CD4-positive, alpha-beta T cell treated with Interleukin-4 for 1 hour (primary cell): Measurements from ENCODE around the gene TGFB3.
"Not testable (repeated sequence)": the region's sequence is repeated elsewhere in the genome, so short reads cannot be mapped to it uniquely, and the experiment has no call there.

Experiments
- DNase-seq, 2 donors: peaks; one replicate each; pipeline ENCODE4 v3.0.0-alpha.2; 2020 to 2022

TGFB3 gene

DNA sequence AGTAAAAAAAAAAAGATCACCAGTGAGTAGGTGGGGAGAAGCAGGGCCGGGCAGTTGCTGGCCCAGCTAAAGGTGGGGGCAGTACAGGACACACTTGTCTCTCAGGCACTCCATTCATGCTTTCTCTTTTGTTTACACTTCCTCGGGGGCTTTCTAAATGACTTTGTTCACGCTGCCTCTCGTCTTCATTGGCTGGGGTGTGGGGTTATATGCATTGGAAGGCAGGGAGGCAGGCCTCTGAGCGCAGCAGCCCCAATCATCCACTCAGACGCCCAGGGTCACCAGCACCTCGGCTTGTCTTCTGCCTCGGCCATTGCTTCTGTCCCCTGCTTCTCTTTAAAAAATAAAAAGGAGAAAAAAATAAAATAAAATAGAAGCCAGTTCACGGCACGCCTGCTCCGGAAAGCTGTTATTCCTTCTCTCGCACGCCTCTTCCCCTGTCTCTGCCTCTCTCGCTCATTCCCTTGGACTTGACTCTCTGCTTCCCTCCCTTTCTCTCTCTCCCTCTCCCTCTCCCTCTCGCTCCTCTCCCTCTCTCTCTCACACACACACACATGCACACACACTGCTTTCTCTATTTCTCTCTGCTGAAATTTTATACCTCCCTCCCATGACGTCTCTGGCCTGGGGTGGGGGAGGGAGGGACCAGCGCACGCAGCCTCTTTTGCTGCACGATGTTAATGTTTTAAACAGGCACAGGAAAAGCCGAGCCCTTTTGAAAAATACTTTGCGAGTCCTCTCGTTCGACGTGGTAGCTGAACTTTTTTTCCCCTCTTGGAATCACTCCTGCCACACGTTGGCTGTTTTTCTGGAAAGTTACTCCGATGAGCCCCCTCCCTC, at the start of gene TGFB3:
TSS of gene TGFB3 (minus strand) at position 570 of the 840 bp plus-strand sequence. CDS start 1,102 bp downstream, outside the sequence.
- DNase-seq: peak; percentile 74 to 75

DNA sequence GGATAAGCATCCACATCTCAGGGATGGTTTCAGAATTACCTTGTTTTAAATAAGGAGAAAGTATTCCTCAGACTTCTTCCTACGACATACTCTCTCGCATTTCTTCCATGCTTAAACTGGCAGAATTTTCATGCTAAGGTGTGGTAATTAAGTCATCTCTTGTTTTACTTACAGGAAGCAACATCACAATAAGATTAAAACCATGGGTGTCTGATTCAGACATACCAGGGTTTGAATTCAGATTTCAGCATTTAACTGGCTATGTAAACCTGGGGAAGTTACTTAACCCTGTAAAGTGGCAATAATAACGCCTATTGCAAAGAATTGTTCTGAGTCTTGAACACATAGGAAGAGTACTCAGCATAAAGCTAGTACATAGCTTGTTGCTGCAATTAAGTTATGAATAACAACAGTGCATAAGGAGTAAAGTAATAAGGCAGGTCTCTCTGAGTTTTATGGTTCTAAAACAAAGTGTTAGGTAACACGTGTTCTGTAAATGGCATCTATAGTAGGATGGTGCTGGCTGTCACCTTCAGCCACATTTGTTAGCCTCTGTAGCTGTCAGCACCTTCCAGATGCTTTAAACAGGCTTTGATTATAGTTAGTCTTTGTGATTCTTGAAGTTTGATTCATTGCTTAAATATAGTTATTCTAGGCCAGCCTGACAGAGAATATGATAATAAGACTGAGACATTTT, 42.6 kb upstream of the TGFB3 start:
- DNase-seq: no peak

DNA sequence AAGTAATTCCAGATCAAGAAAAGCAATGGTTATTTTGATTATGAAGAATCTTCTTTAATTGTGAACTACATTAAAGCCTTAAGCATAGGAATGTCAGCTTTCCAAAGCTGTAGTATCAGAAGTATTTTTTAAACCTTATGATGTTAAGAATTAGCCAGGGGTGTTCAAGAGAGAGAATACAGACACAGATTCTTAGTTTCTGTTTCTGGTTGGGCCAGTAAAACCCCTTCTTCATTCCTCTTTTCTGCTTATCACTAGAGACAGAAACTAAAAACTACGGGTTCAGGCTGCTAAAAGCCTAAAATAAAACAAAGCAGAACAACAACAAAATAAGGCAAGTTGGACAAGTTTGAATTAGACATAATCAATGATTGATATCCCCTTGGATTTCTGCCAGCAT, 42.0 kb upstream of the TGFB3 start:
- DNase-seq: no peak

DNA sequence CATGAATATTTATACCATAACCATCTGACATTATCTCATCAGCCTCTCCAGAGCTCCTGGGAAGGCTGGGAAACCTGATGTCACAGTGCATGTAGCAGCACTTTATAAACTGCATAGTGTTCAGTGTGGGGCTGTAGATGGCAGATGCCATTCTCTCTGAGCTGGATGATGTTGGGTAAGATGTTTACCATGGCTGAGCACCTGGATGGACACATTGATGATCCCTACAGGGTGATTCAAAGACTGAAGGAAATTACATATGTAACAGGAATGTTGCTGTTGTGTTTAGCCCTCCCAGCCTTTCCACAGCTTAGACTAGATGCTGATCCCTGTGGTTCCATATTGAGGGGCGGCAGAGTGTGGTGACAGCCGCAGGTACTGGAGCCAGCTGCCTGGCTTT, 41.2 kb upstream of the TGFB3 start:
- DNase-seq: no peak

DNA sequence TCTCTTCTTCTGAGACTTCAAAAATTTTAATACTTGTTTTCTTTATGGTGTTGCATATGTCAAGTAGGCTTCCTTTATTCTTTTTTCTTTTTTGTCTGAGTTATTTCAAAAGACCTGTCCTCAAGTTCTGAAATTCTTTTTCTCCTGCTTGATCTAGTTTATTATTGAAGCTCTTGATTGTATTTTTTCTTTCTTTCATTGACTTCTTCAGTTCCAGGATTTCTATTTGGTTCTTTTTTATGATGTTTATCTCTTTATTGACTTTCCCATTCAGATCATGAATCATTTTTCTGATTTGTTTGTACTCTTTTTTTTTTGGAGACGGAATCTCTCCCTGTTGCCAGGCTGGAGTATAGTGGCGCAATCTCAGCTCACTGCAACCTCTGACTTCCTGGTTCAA, 37.9 kb upstream of the TGFB3 start:
- DNase-seq: no peak

DNA sequence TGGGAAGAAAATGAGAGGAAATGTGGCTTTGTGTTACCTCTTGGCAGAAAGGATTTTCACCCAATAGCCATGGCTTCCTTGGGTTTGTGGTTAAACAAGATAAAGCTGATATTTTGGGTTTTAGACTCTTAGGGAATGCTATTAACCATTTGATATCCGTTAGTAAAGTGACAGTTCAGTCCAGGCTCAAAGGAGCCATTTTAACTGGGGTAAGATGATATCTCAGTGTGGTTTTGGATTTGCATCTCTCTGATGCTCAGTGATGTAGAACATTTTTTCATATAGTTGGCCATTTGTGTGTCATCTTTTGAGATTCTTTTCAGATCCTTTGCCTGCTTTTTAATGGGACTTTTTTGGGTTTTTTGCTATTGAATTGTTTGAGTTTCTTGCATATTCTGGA, 33.9 kb upstream of the TGFB3 start:
- no peak for DNase-seq

DNA sequence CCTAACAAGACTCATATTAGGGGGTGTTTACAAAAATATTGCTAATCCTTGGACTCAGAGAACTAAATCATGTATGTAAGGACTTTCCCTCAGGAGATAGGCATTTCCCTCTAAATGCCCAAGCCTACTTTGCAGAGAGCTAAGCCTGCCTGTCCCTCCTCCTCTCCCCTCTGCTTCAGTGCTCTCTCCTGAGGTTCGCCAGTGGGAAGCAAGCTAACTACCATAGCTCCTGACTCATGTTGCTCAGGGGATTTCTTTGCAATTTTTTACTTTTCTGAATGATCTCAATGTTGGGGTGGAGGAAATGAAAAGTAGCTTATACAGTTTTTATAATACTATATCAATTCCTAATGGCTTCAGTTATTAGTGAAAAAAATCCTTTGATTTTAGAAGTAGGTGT, 33.4 kb upstream of the TGFB3 start:
- no peak for DNase-seq

DNA sequence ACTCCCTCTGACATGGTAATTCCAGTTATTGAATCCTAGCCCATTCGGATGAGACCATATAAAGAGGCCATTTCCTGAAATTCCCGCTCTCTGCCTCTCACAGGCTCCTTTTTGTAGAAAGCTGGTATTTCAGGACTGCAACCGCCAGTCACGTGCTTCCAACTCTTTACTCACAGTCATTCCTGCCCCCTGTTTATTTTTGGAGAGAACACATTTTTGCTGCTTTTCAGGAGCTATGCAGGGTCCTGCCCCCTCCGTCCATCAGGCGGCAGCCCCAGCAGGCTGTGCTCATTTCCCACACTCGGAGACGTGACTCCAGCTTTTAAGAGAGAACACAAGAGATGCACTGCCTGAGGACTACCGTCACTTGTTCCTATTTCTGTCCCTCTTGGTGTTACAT, 30.6 kb upstream of the TGFB3 start:
- no peak for DNase-seq

DNA sequence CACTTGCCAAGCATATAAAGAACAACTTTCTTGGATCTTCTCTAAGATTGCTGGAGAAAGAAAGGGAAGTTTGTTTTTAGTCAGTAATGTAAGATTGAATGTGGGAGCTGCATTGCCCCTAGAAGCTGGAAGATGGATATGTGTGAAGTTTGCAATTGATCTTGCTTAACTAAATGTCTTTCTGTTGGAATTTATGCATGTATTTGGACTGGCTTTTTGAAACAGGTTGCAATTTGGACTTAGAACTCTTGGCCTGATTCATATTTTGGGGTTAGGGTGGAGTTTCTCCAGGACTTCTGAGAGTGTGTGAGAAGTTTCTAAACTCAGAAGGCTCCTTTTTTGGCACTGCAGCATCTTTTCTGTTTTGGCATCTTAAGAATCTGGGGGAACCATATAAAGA, 30.1 kb upstream of the TGFB3 start:
- DNase-seq: no peak

DNA sequence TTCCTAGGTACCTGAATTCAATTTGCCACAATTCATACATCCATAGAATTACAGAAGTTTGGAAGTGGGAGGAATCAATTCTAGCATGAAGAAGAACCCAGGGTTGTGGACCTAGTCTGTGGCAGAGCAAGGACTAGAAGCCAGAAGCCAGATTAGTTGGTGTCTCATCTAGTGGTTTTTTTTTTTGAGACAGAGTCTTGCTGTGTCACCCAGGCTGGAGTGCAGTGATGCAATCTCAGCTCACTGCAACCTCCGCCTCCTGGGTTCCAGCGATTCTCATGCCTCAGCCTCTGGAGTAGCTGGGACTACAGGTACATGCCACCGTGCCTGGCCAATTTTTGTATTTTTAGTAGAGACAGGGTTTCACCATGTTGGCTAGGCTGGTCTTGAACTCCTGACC, 27.8 kb upstream of the TGFB3 start:
- not testable (repeated sequence) for DNase-seq

DNA sequence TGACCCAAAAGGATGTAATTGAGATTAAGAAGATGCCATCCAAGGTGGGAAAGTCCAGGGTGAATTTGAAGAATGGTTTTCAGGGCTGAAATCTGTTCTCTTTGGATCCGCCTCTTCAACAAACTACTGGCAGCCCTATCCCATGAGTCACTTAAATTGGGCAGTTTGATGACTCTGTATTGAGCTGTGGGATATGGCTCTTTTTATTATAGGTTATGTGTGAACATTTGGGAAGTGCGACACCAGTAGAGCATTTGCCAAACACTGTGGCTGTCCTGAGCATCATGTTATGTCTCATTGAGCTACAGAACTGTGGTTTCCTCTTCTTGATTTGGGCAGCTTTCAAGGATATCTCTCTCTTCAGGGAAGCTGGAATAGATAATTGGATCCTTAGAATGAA, 26.1 kb upstream of the TGFB3 start:
- no peak for DNase-seq

DNA sequence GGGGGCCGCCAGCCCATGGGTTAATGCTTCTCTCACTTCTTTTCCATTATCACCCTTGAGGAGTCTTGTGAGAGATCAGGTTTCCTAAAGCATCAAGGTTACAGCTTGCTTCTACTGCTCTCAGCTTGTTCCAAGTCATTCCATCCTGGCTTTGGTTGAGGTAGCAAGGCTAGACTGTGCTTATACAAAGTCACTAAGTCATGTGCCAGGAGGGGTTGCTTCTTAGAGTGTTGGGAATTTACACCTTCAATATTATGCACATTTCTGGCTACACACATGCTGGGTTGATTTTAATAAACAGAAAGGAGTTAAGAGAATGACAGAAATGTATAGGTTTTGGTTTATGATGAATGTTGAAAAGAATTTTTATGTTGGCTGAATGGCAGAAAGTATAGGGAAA, 25.6 kb upstream of the TGFB3 start:
- no peak for DNase-seq

DNA sequence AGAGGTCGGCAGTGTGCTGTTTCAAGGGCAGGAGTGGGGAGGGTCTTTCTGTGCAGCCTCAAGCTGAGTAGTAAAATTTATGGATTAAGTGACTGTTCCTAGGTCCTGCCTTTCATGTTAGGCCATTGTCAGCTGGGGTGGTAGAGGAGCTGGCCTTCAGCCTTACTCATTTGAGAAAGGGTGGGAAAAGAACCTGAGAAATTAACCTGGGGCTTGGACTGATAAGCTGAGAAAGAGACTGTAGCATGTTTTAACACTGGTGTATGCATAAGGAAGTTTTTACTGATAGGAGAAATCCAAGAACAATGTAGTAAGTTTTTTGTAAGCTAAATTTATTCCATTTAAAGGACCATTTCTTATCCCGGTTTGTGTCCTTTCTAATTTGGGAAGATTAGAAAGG, 24.5 kb upstream of the TGFB3 start:
- no peak for DNase-seq

DNA sequence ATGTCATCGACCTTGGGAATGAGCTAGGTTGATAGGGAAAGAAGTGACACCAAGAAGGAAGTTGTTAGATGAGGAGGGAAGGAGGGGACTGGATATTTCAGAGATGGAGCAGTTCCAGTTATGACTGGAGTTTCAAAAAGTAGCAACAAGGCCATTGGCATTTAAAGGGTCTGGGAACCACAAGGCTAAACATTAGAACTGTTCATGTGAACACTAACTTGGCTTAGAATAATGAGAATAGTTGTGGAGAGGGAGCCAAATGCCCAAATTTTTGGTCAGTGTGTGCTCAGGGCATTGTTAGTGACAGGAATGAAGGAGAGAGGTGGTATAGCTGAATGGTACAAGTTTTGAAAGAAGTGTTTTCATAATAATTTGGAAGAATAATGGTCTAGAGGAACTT, 20.6 kb upstream of the TGFB3 start:
- DNase-seq: no peak

DNA sequence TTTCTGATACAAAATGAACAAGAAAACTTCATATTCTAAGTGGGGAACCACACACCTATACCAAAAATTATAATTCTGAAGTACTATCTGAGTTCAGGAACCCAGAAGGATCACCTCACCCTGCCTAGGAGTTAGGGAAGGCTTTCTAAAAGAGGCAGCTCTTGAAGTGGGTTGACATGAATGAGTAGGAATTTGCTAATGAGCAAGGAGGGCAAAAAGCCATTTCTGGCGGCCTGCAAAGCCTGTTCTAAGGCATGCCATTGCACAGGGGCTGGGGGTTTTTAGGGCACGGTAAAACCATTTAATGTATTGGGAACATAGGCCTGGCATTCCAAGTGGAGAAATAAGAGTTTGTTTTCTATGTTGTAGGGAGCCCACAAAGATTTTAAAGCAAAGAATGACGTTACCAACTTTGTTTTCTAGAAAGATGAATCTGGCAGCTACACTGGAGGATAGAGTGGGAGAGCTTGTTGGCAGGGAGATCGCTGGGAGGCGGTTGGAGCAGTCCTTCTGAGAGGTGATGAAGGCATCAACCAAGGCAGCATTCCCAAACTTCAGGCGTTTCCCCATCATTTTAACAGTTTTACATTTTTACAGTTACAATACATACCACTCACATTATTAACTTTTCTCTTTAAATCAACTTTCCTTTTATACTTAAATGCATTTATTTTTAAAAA, 17.9 kb upstream of the TGFB3 start:
- no peak for DNase-seq

DNA sequence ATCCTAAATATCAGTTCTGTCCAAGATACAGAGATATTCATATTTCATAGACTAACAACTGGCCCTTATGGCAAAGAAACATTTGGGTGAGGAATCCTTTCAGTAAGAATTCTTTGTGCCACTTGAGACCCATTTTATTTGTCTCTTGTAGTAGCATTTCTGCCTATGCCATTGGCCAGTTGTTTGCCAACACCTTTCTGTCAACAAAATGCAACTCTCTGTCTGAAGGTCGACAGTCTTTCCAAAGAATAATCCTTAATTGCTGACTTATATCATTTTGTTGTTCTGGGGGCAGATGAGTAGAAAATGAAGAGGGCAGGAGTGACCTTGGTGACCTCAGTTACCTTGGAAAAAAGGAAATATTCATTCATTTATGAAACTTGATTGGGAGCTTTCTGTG, 14.7 kb upstream of the TGFB3 start:
- DNase-seq: no peak

DNA sequence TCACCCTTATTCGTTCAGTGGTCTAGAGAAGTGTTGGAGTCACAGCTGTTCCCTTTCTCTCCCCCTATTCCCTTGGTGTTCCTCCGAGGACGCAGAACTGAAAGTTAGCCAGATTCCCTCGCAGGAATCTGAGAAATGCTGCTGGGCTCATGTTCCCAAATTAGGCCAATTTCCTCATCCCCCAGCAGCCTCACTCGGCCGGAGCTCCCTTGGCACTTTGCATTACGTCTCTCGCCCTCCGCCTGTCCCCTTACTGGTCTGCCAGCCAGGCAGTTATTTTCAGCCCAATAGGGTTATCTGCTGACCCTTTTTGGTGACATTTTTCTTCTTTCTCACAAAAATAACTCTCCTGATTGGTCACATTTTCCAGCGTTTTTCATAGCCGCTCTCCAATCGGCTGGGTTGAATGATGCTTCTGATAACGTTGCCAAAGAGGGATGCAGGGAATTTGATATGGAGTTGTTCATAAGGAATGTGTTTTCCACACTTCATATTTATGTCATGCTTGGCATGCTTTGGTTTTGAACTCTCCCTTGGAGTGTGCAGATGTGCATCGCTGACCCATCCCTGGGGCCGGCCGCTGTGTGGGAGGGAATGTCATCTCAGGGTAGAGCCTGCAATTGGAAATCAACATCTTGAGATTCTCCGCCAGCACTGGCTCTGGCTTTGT, 13.7 kb upstream of the TGFB3 start:
- no peak for DNase-seq

DNA sequence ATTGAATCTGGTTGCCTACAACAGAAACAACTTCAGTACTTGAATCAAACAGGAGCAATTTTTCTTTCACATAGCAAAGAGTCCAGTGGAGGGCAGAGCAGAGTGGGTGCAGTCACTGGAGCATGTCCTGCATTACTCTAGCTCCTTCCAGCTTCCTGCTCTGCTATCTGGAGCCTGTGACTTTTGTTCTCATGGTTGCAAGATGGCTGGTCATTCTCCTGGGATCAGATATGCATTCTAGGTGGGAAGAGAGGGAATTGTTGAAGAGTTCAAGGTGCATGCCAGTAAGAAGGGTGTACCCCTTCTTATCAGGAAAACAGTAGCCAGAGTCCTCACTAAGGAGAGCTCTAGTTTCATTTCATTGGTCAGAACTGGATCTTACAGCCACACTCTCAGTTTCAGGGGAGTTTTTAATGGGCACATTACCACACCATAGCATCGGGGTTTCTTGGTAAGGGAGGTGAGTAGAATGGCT, 11.8 kb upstream of the TGFB3 start:
- DNase-seq: no peak

DNA sequence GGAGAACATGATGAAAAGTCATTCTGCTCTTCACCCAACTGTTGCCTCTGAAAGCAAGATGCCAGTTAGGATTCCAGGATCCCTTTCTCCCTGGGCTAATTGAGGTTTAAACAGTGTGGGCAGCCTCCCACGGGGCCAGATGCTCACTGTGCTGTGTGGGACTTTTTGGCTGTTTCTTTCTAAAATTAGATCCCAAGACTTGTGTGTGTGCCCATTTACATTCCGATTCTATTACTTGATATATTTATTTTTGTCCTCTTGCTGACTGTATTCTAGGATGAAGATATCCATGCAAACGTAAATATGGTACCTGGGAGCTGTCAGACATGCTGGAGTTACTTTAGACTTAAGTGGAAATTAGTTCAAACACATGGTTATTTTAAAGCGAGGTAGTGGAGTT, 10.0 kb upstream of the TGFB3 start:
- no peak for DNase-seq

DNA sequence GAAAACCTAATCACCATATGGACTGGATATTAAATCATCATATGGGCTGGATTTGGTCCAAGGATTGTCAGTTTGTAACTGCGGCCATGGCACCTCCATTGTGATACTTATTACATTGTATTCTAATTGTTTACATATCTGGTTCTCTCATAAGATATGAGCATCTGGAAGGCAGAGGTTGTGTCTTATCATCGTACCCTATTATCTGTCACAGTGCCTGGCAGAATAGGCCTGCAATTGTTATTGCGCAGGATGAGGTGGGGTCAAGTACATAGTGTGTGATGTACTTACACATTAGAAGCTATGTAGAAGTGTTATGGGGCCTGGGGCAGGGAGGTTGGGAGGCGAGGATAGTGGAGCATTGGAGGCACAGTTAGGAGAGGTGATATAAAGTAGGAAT, 8.5 kb upstream of the TGFB3 start:
- no peak for DNase-seq

DNA sequence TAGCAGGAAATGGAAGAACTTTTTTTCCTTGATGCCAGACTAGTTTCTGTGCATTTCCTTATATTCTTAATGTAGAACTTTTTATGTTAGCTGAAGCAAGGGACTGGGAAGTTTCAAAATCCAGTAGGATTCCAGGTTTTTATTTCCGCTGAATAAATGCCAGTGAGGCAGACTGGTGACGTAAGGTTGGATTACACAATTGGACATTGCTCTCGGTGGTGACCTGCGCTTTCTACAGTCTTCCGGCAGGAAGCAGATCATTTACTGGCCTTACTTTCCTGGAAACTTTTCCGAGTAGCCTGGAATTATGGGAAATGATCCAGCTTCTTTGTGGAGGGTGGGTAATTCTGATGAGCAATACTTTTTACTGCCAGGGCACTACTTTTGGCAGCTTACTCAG, 7.3 kb upstream of the TGFB3 start:
- no peak for DNase-seq

DNA sequence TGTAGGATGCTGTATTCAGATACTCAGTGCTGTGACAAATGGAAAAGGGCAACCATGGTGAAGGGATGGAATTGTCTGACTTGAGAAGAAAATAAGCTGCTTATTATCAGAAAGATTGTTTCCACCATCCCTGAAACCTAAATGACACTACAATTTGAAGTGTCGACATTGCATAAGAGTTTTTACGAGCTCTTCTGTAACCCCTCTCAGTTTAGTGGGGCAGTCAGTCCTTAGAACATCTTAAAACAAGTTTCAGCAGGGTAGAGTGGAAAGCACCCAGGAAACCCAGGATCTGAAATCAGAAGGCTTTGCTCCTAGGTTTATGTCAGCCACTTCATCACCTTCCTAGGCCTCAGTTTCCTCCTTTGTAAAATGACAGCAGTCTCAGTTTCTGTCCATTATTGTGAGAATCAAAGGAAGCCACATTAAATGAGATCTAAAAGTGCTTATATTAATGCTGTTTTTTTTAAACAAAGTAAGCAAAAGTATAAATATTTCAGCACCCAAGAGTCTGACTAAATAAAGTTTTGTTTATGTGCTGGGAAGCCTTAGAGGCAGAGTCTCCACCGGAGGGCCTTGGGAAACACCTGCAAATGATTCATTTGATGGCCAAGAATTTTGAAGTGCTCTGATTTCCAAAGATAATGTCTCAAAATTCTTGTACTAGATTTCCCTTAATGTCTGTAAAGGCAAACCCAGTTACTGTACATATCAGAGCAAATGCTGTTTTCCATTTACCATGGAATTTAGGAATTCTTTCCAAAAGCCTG, 5.6 kb upstream of the TGFB3 start:
- DNase-seq: no peak

DNA sequence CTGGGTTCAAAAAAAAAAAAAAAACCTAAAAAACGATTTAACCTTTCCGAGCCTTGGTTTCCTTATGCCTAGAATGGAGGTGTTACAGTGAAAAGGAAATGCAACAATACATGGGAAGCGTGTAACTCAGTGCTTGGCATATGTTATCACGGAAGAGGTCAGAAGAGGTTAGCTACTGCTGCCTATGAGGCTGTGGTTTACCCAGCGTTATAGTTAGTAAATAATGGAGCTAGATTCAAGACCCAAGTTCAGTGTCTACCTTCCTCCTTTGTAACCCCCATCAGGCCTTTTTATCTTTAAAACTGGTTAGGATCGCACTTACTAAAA, 4.6 kb upstream of the TGFB3 start:
- DNase-seq: no peak
